ENCODE measurements around the gene TMEM272.

DNA sequence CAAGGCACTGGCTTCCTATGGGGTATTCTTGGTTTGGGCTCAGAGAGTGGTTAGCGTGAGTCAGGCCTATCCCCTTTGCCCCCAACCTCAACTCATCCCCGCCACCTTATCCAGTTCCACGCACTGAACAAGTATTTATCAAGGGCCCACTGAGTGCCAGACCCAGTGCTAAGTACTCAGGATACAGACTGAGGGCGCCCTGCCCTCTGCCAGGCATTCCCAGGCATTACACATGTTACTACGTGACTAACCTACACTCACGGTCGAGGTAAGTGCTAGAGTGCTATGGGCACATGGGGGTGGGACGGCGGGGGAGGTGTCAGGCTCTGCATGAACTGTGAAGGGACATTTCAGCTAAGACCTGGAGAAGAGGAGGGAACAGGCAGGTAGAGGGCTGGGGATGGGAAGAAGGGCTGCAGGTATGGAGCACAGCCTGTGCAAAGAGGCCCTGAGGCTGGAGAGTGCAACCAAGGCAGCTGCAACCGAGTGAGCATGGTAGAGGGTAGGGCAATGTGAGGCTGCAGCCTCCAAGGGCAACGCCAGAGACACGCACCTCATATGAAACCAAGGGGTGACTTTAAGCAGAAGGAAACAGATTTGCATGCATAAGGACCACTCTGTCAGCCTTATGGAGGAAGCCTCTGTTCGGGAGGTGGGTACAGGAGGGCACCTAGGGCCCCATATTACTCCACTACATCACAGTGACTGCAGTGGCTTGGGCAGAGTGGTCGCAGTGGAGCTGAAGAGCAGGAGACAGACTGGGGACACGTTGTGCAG lies 63.5 kb downstream of the TMEM272 start:
- TF ChIP-seq, protein P1, sequence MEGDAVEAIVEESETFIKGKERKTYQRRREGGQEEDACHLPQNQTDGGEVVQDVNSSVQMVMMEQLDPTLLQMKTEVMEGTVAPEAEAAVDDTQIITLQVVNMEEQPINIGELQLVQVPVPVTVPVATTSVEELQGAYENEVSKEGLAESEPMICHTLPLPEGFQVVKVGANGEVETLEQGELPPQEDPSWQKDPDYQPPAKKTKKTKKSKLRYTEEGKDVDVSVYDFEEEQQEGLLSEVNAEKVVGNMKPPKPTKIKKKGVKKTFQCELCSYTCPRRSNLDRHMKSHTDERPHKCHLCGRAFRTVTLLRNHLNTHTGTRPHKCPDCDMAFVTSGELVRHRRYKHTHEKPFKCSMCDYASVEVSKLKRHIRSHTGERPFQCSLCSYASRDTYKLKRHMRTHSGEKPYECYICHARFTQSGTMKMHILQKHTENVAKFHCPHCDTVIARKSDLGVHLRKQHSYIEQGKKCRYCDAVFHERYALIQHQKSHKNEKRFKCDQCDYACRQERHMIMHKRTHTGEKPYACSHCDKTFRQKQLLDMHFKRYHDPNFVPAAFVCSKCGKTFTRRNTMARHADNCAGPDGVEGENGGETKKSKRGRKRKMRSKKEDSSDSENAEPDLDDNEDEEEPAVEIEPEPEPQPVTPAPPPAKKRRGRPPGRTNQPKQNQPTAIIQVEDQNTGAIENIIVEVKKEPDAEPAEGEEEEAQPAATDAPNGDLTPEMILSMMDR (IDR thresholded peaks at IDR 0.05; ENCODE audit: insufficient read depth, low read length, poor library complexity, severe bottlenecking) = no peak
- TF ChIP-seq EZH2phosphoT487 (conservative IDR thresholded peaks at IDR 0.05; ENCODE audit: low read length) = no peak
